DMS79 (cell line): ENCODE results near the gene PRG3.

Experiments used
- DNase-seq: peaks from one replicate; lab custom pipeline; 2025; lab: John Stamatoyannopoulos, UW

PRG3 gene

GRCh38 chr11:57336111-57336666, 44.8 kb downstream of the PRG3 start:
- no peak for DNase-seq

- DNase-seq, result peak; percentile 79
These were observed 45.4 kb downstream of the PRG3 start, which contains the start of gene SSRP1 for GRCh38 chr11:57335343-57336110. SSRP1 (minus strand) TSS chr11:57335892; CDS start chr11:57335121, 771 bp downstream.

GRCh38 chr11:57335023-57335342, 46.0 kb downstream of the PRG3 start:
- DNase-seq, result no peak

GRCh38 chr11:57332694-57333440, 48.1 kb downstream of the PRG3 start:
- no peak for DNase-seq

GRCh38 chr11:57331720-57332119, 49.2 kb downstream of the PRG3 start:
- no peak for DNase-seq

GRCh38 chr11:57330029-57330428, 50.9 kb downstream of the PRG3 start:
- DNase-seq, result no peak

- no peak for DNase-seq
These were observed 53.2 kb downstream of the PRG3 start for GRCh38 chr11:57327721-57328120.
